Bone marrow (tissue), 2 donors: Measurements from ENCODE around the gene GFPT1.
A peak's percentile ranks its signal among the peaks of the same experiment; 100 is the strongest.

Source experiments
- DNase-seq, 2 donors: peaks; one replicate each; lab custom pipeline; 2025; lab: John Stamatoyannopoulos, UW

The GFPT1 gene

DNA sequence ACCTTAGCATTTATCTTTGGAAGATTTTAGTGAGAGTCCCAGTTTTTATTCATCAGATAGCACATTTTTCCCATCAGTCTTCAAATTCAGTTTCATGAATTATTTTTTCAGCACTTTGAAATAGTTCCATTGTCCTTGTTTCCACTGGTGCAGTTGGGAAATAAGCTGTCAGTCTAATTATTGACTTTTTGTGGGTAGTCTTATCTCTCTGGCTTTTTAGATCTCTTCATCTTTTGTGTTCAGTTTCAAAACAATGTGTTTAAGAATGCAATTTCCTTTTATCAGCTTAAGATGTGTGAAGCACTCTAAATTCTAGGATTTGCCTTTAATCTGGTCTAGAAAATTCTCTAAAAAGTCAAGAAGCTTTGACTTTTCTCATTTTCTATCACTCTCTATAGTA, 70.5 kb downstream of the GFPT1 start:
- no peak for DNase-seq

DNA sequence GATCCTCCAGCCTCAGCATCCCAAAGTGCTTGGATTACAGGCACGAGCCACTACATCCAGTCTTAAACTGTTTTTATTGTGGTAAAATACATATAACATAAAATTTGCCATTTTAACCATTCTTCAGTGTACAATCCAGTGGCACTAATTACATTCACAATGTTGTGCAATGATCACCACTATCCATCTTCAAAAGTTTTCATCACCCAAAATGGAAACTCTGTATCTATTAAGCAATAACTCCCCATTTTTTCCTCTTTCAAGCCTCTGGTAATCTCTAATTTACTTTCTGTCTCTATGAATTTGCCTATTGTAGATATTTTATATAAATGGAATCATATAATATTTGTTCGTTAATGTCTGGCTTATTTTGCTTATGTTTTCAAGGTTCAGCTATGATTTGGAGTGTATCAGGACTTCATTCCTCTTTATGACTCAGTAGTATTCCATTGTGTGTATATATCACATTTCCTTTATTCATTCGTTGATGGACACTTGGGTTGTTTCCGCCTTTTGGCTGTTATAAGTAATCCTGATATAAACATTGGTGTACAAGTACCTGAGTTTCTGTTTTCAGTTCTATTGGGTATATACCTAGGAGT, 71.8 kb downstream of the GFPT1 start:
- no peak for DNase-seq

DNA sequence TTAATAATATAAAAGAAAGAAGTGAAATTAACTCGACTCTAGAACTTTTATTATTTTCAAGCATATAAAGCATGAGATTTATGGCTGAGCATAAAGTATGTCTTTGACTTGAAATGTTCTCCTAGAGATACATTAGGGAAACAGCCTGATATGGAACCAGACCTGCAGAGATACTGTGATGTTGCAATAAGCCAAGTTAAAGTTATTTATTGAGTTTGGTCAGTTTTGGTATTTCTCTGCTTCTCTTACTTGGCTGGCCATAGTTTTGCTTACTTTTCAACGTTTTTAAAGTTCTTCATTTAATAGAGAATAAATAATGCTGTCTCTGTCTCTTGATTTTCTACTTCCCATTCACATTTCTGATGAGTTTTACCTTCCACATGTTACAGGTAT, 76.0 kb downstream of the GFPT1 start:
- no peak for DNase-seq

DNA sequence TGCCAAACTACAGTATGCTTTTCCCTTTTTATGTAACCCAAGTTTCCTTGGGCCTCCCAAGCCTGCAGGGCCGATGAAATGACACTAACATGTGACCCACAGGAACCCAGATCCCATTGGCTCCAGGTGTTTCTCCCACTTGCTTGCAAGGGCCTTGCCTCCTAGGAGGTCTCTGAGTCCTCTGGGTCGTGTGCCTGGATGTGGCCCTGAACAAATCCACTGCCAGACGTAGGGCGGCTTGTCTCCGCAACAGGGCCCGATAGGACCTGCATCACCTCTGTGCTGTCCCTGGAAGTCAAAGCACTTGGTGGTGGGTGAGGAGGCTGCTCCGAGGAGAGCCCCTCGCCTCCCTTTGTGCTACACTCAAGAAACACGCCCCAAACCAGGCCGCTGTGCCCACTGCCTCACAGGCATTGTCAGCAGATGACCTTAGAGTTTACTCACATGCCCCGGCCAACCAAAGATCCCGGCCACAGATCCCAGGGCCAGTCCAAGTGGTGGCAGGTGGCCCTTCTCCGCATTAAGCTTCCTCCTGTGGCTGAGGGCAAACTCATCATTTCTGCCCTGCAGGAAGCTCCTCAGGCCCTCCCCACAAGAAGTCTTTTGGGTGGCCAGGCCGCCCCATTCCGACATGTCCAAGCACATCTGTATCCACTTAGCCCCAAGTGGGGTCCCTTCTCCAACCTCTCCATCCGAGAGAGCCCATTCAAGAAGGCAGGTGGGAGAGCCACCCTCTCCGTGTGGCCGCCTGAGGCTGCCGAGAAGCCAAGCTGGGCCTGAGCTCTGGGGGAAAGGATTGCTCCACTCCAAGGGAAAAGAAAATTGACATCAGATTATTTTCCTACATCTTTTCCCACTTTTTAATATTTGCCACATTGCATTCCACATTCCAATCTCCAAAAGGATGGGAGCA, 76.7 kb downstream of the GFPT1 start:
- DNase-seq: no peak

DNA sequence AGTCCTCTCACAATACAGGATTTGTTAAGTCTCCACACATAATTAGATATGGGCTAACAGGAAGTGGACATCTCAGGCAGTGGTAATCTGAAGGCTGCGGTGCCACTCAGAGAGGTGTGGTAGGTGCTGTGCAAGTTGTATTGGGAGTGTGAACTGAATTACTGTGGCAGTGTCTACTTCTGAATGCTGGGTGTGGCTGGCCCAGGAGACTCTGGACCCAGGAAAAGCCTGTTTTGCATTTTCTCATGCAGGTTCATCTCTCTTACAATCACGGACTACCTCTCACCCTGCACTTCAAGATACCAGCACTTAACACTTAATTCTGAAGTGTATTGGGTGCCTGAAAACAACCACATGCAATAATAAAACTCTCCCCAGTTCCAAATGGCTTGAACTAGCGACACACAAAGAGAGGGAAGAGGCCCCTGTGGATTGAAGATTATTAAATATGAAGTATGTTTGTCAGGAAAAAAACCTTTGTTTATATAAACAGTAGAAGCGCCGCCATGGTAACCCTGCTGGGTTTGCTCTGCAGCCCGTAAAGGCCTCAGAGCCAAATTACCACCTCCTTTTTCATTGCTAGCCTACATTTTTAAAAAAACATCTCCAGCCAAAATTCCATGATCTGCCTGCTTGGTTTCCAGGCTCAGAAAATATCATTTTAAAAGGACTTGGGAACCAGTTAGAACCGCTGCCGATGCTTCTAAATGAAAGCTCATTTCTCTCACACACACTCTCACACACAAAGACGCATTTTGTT, 77.5 kb downstream of the GFPT1 start:
- no peak for DNase-seq

DNA sequence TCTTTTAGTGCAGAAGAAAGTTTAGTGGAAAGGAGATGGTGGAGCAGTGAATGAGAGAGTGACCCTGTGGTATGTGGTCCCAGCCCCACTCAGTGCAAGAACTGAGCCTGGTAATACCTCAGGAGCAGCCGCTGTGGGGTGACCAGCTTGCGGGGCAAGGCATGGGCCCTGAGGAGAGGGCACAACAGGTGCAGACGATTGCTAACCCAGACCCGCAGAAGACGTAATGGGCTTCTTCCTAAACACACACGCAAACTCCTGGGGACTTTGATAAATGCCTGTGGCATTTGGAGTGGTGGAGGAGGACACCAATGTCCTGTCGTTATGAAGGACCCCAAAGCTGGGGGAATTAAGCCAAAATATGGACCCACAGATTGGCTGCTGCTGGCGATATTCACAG, 78.7 kb downstream of the GFPT1 start:
- DNase-seq: no peak

DNA sequence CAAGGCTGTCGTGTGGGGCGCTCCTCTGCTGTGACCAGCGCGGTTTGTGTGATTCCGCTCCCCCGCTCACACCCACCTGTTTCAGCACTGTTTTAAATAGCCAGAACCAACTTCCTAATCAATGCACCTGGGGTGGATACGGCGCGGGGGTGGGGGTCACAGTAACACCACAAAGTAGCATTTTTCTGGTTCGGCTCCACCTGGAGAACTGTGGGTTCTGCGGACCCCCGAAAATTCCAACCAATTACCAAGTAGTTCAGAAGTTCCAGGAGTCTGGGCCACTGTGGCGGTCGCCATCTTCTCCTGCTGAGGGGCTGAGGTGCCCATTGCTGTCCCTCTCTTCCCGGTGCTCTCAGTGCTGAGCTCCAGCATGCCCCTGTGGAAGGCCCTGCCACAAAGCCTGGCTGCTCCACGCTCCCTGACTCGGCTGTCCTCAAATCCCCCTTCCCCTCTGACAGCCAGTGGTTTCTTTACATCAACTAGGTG, 79.4 kb downstream of the GFPT1 start:
- no peak for DNase-seq

DNA sequence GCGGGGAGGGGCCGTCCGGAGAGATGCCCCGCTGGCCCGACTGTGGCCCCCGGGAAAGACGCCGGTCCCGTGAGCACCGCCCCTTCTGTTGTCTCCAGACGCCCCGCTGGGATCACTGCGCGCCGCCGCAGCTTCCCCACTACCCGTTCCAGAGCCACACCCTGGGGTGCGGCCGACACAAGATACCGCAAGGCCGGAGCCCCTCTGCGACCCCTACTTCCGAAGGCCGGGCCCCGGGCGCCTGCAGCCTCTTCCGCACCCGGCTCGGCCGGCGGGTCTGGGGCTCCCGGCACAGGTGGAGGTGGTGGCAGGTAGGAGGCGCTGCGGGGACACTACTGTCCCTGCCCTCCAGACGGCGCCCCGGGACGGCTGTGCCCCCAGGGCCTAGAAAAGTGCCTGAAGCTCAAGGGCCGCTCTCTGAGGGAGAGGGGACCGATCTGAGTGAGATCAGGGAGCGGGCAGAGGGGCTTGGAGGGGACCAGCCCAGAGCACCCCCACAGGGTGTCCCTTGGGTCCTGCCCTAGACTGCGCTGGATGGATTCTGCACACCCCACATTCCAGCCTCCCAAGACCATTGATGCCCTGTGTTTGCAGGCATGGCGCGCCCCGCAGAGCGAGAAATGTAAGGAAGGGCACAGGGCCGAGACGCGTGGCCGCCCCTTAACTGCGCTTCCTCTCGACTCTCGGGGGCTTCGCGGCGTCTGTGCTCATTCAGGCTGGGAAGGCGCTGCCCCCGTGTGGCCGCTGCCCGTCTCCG, 80.0 kb downstream of the GFPT1 start:
- peak; percentile 59 to 76 for DNase-seq

DNA sequence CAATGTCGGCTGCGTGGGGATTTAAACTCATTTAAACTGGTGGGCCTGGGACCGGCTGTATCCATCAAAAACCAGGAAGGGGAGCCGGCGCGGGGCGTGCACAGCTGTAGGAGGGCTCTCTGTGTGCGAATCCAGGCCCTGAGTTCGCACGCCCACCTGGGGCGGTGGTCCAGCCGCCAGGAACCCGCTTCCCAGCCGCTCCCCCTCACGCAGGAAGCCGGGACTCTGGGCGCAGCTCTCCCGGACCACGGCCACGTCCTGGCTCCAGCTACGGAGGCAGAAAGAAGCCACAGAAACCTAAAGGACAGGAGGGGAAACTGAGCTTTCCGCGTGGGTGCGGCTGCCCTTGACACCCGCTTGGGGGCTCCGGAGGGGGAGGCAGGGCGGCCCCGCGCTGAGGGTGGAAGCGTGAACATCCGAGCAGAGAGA, 80.6 kb downstream of the GFPT1 start:
- DNase-seq: no peak

DNA sequence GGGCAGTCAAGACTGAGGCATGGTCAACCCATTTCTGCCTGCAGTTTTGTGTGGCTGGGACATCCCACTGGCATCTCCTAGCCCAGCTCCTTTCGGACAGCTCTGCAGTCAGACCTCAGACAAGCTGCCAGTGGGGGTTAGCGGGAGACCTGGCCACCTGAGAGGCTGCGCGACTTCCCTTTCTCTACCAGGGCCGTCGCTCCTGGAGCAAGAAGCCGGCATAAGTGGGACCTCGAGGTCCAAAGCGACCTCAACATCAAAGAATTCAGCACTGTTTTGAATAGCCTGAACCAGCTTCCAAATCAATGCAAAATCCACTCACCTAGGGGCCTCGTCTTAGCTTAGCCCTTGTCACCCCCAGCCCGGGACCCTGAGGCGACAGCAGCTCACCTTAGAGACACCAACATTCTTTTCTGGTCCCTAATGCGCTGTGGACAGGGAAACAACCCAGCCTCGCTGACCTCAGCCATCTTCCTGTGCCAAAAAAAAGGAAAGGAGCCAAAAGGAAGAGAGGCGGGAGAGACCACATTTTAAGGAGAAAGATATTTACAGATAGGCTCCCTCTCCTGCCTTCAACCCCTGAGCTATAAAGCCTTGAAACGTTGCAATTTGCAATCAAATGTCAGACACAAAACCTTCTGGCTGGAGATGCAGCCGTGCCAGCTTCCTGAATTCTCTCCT, 81.2 kb downstream of the GFPT1 start:
- DNase-seq: no peak

DNA sequence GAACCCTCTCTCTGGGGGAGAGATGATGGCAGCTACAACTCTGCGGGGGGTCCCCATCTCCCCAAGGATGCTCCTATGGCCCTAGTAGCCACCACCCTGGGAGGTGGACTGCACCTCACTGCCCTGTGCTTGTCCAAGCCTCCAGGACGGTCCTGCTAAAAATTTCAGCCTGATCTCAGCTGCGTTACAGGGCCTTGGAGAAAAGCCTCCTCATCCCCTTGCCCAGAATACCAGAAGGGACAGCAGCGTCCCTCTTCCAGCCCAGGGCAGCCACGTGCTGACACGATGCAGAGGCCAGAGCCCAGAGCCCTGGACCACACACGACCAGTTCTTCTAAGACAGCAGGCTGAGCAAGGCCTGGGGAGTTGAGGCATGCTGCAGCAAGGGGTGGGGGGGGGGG, 81.9 kb downstream of the GFPT1 start:
- DNase-seq: no peak

DNA sequence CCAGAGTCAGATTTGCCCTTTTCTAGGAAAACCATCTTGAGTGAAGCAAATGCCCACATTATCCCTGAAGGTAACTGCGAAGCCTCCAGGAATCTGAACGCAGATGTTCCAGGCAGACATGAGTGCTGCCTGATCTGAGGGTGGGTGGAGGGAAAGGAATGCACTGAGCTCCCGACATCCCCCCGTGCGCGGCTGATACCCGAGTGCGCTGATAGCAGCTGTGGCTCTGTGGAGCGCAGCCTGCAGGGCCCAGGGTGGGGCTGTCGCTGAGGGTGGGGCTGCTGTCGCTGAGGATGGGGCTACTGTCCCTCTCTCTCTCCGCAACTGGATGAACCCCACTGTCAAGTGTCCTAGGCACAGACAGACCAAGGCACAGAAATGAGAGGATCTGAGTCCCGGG, 82.4 kb downstream of the GFPT1 start:
- no peak for DNase-seq

DNA sequence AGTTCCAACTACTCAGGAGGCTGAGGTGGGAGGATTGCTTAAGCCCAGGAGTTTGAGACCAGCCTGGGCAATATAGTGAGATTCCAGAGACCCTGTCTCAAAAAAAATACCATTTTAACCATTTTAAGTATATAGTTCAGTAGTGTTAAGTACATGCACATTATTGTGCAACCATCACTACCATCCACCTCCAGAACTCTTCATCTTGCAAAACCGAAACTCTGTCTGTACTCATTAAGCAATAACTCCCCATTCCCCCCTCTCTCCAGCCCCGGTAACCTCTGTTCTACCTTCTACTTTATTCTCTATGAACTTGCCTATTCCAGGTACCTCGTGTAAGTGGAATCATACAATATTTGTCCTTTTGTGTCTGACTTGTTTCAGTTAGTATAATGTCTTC, 86.4 kb downstream of the GFPT1 start:
- no peak for DNase-seq

DNA sequence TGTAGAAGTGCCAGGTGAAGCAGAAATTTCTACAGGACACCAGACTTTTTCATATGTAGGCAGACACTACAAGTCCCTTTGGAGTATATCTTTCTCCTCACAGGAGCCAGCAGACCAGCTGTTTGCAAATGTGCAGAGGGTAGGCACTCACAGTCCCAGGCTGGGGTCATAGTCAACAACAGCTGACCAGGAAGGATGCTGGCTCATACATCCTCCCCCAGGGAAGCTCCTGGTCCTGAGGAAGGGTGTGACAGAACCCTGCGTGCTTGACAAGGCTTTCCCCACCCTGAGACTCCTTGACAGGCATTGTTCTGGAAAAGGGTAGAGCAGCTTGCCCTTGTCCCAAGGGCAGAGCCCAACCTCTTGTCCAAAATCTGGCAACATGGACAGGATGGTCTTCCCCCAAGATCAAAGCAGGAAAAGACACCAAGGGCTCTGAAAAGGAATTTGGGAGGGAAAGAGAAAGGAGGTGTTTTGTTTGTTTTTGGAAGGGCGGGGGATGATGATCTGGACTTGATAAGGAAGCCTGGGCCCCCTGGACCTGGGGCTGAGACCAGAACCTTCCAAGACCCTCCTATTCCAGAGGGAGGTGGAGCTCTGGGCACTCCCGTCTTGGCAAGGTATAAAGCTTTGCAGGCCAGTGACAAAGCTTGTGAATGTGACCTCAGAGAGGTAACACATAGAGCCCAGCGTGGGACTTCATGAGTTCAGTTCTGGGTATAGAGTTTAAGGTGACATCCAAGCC, 87.1 kb downstream of the GFPT1 start:
- no peak for DNase-seq

DNA sequence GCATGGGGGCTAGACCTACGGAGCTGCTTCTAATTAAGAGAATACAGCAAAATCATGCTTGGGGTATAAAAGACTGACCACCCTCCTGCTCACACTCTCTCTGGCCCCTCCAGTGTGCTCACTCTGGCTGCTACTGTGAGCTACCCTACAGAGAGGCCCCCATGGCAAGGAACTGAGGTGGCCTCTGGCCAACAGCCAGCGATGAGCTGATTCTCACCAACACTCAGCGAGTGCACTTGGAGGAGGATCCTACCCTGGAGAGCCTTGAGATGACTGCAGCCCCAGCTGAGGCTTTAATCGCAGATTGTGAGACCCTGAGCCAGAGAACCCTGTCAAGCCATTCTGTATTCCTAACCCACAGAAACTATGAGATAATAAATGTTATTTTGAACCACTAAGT, 88.2 kb downstream of the GFPT1 start:
- DNase-seq: no peak

DNA sequence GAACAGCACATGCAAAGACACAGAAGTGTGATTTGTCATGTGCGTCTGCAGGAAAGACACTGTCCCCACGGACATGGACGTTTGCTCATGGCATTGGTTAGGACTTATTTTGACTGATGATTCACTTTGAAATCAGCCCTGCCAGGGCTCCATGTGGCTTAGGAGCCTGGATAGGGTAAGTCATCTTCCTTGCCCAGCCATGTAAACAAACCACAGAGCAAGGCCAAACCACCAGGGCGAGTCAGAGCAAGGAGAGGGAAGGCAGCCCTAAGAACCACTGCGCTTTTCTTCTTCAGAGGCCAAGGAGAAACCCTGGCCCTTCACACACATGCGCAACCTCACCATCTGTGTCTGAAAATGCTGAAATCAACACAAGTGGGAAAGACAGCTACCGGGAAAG, 88.8 kb downstream of the GFPT1 start:
- DNase-seq: no peak

DNA sequence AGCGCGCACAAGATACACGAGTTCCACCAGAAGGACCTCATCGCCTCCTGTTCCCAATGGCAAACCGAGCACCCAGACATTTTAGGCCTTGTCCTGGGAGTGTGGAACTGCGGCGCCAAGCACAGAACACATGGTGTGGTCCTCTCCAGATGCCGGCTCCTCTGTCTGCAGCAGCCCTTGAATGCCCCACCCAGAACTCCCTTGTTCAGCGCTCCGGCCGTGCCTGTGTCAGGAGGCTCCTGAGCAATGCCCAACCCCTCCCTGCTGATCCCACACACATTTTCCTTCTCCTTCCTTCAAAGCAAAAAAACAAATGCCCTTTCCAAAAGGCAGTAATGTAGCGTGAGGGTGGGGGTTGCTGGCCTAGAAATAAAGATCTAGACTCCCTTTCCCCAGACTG, 89.8 kb downstream of the GFPT1 start:
- no peak for DNase-seq

DNA sequence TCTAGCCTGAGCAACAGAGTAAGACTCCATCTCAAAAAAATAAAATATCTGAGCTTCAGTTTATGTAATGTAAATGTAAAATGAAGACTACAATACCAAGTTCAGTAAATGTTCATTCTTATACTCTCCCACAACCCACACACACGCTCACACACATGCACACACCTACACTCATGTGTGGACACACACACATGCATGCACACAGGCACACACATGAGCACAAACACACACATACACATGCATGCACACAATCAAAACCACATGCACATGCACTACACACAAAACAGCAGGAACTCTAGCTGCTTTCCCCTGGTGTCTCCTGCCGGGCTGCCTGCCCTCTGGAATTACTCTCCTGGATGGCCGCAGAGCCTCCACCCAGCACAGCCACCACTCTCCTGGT, 90.6 kb downstream of the GFPT1 start:
- DNase-seq: no peak

DNA sequence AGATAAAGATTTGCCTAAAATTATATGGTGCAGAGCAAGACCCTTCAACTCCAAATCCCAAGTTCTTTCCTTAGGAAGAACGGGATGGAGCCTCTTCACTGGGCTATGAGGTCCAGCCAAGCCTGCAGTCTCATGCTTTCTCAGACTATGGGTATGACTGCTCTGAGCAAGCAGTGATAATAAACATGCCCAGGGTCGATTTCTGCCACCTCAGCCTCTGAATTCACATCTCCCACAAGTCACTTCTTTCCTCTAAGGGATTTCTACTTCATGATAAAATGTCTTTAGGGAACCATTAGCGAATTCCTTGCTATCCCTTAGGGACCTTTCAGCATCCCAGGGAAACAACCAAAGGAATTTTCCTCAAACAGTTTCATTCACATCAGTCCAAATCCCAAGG, 94.8 kb downstream of the GFPT1 start:
- DNase-seq: no peak

DNA sequence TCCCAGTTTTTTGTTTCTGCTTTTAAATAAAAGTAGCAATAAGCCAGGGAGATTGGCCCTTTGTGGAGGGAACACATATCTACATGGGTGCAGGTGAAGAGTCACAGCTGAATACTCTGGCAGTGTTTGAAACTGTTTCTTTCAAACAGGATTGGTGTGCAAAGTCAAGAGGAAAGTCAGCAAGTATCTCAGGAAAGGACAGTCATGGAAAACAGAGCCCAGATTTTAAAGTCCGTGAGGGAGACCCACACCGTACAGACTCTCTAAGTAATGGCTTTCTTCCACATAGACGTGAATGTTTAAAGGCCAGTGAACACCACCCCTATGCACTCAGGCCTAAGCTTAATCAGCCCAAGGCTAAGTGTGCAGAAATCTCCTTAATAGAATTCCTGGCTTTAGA, 95.3 kb downstream of the GFPT1 start:
- no peak for DNase-seq
